CD4-positive, alpha-beta T cell treated with Interferon alpha-2 for 1 hour (primary cell): Measurements from ENCODE around the gene CX3CR1.
"Not testable (repeated sequence)": the region's sequence is repeated elsewhere in the genome, so short reads cannot be mapped to it uniquely, and the experiment has no call there.

Source experiments
- DNase-seq, 2 donors: peaks; one replicate each; pipeline ENCODE4 v3.0.0-alpha.2; 2020 to 2022

CX3CR1 gene

DNA sequence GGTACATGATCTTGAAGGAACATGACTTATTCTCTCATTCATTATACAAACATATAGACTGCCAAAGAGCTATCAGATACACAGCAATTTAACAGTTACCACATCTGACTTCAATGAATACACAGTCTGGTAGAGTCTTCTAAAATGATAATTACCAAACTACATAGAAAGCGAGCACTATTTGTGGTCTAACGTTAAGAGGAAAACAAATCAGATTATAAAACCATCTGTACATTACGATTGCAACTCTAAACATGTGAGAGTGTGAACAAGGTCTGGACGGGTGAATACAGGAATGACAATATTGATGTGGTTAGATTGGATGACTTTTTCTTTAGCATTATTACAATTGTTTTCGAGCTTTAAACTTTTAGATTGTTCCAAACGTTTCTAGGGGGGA lies 16.3 kb downstream of the CX3CR1 start:
- DNase-seq: no peak

DNA sequence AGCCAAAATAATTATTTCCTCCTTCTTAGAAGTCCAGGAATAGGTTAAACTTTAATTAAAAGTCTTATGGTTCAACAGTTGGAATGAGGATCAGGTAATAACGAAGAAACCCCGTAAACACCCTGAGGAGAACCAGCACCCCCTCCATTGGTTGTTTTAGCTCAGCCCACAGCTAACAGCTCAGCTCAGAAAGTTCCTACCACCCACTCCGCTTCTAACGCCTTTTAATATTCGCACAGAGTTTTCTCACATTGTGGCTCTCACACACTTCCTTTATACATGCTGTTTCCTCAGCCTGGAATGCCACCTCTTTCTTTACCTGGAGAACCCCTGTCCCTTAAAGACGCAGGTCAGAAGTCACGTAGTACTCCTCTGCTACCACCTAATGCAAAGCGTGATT lies 17.0 kb downstream of the CX3CR1 start:
- DNase-seq: peak in 1 of 2 donors; percentile 36

DNA sequence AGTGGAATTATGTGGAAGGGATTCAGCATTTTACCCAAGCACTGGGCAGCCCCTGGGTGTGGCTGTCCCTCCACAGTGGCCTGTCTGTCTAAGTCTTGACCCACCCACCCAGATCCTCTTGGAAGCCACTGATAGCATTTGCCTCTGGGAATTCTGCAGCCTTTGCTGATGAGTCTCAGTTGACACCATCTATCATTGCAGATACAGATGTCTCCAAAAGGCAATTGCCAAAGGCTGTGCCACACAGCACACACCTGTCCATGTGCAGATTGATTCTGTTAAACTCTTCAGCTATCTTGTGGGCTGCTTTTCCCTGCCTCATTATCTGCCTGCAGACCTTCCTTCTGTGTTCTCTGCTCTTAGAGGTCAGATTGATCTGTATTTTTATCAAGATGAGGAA lies 18.1 kb downstream of the CX3CR1 start:
- no peak for DNase-seq

DNA sequence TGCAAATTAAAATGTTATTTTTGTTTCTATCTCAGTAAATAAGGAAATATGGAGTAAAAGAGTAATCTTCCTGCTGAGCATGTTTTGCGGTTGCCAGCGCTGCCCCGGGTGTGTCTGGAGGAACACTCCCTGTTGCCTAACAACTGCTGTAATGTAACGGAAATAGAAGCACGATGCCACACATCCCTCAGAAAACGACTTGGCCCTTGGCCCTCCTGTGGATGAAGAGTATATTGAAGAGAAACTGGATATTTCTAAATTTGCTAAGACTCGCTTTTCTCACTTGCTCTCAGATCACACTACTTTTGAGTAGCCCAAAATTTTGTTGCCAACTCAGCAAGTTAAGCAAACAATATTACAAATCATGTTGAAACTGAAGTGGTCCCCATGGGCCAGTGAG lies 18.9 kb downstream of the CX3CR1 start:
- peak; percentile 78 to 79 for DNase-seq

DNA sequence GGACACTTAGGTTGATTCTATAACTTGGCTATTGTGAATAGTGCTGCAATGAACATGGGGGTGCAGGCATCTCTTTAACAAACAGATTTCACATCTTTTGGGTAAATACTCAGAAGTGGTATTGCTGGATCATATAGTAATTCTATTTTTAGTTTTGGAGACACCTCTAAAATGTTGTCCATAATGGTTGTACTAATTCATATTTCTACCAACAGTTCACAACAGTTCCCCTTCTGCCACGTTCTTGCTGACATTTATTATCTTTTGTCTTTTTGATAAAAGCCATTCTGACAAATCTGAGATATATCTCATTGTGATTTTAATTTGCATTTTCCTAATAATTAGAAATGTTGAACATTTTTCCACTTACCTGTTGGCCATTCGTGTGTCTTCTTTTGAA lies 19.5 kb downstream of the CX3CR1 start:
- DNase-seq: no peak

DNA sequence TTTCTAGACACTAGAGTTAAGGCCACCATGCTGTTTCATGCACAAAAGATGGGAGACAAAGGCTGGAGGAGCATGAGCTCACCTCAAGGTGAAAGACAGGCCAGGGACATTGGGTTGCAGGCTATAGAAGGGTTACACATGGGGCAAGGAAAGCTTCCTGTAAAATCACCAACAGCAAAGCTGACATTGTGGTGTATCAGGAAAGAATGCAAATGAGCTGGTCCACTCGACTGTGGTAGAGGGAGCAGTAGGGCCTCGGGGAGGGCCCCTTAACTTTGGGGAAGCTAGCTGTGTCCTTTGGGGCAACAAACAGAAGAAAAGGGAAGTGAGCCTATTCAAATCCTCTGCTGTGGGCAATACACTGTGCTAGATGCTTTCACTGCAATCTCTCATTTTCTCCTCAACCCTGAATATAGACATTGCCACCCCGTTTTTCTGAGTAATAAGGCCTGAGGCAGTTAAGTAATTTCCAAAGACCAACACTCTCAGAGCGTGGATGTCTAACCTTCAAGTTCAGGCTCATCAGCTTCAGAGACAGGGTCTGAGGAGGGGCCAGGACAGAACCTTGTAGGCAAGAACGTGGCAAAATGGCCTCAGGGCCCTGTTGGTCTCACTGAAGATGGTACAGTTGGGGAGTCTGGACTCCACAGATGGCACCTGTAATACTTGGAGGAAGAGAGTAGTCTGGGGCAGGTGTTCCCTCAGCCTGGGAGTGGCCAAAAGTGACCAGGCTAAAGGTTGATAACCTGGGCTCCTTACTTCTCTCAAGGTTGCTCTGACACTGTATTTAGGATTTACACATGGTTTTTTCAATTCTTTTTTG lies 24.1 kb downstream of the CX3CR1 start:
- peak in 1 of 2 donors; percentile 71 for DNase-seq

DNA sequence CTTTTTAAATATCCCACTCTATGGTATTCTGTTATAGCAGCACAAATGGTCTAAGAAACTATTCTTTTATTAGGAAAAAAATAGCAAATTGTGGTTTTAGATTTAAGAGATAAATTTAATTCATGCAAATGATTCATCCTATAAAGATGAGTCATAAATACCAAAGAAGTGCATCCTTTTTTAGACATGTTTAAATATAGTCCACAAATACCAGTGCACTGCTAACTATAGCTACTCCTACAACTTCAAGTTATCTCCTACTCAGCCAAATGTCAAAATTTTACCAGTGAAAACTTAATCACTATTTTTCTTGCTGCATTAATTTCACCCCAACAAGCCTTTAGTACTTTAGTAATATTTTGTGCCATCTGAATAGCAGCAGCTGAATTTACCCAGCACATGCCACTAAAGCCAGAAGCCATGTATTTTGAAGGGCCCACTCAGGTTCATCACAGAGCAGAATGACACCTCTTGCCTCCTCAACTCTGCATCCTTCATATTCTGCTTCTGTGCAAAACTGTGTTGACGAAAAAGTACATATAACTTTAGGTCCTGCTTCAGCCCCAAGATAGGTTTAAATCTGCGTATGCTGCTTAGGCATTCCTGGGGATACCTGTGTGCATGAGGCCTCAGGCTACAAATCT lies 24.9 kb downstream of the CX3CR1 start:
- no peak for DNase-seq

DNA sequence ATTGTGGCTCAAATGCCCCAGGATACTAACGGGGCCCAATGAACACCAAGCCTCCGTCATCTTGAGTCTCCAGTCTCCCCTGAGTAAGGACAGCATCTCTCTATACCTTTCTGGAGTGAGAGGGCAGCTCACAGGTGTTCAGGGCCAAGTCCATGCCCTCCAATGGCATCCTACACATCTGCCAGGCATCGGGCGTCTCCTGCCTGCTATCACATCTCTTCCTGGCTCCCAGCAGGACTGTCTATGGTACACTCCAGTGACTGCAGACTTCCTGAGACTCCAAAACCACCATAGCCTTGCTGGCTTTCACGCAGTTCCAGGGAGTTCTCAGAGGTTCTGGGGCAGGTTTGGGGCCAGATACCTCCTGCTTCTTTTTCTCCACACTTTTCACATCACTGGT lies 28.3 kb downstream of the CX3CR1 start:
- DNase-seq: no peak

DNA sequence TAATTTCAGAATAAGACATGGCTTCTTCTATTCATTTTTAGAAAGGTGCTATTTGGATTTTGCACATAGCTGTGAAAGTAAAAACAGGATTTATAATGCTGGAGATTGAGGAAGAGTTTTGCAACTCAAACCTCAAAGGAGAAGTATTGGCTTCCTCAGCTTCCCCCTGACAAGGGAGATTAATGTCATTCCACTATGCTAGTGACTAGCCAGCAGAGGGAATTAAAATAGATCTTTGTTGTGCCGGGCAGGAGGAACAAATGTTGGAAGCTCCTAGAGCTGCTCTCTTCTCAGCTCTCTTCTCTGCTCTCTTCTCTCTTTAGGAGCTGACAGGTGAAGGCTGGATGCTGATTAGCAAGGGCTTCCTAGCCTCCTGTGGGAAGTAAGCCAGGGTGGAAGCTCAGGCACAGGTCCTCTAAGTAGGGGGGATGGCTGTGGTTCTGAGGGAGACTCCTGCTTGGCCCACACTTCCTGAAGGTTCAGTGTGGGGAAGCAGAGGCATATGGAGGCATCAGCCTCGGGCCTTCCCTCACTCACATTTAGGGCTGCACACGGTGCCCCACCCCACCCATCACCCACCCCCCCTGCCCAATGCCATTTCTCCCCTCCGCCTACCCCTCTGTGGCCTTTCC lies 29.6 kb downstream of the CX3CR1 start:
- DNase-seq: no peak

DNA sequence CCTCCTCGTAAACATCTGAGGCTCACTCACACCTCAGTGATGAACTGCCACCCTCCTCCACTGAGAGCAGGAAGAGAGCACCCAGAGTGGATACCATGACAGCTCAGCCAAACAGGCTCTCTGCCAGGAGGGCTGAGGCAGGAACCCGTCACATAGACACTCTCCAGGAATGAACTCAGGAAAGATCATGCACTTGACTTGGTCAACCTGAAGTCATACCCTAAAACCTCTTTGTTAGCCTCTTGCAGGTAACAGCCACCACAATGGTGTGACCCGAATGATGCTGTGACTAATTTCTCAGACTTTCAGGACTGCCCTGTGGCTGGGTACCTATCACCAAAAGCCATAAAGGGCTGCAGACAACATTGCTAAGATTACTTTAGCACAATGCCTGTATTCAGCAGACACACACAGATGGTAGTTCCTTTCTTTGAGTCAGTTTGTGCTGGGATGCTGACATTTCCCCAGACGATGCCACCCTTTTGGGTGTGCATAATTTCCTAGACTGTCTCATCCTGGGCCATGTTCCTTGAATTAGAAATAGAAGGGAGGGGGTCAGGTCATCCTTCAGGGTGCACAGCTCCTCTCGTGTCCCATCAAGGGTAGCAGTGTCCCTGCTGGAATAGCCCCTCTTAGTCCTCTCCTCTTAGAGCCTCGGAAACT lies 30.3 kb downstream of the CX3CR1 start:
- DNase-seq: no peak

DNA sequence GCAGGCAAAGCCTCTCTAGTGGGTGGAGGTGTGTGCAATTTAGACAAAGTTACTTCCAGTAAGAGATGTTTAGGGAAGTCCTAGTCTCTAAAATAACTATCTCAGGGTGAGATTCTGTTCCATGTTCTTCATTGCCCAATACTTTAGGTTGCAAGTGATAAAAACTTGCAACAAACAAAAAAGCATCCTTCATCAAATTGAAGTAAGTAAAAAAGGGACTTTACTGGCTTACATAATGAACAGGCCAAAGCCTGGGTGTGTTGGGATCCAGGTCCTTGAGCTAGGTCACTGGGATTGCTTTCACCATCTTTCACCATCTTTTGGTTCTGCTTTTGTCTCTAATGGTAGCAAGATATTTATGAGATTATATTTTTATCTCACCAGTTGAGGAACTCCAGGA lies 38.3 kb downstream of the CX3CR1 start:
- DNase-seq: no peak

DNA sequence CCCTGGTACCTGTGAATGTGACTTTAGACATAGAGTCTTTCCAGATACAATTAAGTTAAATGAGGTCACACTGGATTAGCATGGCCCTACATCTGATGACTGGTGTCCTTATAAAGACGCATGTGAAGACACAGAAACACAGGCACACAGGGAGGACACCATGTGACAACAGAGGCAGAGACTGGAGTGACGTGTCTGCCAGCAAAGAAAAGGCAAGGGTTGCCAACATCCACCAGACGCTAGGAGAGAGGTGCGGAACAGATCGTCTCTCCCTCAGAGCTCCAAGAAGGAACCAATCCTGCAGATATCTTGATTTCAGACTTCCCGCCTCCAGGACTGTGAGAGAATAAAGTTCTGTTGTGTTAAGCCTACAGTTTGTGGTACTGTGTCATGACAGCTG lies 42.8 kb downstream of the CX3CR1 start:
- DNase-seq: no peak

DNA sequence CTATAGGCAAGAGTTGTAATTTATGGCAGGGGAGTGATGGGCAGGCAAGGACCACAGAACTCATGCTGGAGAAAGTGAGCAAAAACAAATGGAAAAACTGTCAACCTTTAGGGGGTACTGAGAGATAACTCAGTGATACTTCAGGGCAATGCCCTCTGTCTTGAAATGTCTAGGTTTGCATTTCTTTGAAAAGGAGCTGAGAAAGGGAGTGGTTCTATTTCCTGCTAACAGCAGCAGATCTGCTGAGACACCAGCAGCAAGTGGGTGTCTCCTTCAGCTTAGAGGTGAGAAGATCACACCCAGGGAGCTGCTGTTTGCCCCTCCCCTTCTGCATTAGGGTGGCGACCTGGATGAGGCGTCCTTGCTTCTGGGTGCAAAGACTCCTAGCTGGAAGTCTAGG lies 45.2 kb downstream of the CX3CR1 start:
- DNase-seq: peak; percentile 61 to 79

DNA sequence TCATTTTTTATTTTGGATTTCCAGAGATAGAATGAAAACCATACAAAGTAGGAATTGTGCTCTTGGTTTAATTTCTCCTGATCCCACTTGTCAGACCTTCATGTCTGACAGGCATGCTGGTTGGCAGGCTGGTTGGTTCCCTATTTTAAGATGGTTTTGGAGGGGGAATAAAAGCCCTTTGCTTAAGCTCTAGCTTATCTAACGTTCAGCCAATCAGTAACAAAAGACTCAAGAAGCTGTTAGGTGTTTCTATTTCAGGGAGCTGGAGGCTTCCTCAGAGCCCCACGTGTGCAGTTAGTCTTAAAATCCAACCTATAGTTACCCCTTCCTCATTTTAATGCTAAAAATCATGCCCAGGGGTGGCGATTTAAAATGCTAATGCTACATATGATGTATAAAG lies 47.0 kb downstream of the CX3CR1 start:
- DNase-seq: no peak

DNA sequence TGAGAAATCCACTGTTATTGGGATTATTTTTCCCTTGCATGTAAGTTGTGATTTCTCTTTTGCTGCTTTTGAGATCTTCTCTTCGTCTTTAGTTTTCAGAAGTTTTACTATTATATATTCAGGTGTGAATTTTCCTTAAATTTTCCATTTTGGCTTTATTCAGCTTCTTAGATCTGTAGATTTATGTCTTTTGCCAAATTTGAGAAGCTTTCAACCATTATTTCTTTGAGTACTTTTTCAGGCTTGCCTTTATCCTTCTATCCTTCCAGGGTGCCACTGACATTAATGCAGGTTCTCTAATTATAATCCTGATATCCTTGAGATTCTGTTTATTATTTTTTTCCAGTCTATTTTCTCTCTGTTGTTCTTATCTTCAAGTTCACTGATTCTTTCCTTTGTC lies 49.4 kb downstream of the CX3CR1 start:
- DNase-seq: no peak

DNA sequence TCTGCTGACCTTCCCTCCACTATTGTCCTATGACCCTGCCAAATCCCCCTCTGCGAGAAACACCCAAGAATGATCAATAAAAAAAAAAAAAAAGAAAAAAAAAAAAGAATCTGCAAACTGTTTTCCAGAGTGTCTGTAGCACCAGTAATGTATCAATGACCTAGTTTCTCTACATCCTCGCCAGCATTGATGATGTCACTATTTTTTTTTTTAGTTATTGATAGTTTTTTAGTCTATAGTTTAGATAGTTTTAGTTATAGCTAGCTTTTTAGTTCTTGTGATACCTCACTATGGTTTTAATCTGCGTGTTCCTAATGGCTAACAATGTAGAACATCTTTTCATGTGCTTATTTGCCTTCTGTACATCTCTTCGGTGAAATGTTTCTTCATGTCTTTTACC lies 51.3 kb downstream of the CX3CR1 start:
- DNase-seq: no peak

DNA sequence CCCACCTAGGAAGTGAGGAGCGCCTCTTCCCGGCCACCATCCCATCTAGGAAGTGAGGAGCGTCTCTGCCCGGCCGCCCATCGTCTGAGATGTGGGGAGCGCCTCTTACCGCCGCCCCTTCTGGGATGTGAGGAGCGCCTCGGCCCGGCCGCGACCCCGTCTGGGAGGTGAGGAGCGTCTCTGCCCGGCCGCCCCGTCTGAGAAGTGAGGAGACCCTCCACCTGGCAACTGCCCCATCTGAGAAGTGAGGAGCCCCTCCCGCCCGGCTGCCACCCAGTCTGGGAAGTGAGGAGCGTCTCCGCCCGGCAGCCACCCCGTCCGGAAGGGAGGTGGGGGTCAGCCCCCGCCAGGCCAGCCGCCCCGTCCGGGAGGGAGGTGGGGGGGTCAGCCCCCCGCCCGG lies 52.2 kb downstream of the CX3CR1 start:
- not testable (repeated sequence) for DNase-seq

DNA sequence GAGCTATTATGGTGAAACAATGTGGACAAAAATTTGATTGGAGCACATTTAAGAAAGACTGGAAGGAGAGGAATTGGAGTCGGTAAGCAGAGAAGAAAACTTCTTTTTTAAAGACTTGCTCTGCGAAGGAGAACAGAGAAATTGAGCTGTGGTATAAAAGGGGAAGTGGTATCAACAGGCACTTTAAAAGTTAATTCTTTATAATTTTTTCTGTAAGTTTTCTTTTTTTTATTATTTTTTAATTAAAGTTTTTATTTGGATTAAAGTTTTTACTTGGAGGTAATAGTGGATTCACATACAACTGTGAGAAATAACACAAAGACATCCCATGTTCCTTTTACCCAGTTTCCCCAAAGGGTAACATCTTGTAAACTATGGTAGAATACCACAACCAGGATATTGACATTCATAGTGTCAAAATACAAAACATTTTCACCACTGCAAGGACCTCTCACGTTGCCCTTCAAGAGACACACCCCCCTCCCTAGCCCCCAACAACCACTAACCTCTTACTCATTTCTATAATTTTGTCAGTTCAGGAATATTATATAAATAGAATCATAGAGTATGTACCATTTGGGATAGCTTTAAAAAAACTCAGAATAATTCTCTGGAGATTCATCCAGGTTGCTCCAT lies 53.6 kb downstream of the CX3CR1 start:
- no peak for DNase-seq

DNA sequence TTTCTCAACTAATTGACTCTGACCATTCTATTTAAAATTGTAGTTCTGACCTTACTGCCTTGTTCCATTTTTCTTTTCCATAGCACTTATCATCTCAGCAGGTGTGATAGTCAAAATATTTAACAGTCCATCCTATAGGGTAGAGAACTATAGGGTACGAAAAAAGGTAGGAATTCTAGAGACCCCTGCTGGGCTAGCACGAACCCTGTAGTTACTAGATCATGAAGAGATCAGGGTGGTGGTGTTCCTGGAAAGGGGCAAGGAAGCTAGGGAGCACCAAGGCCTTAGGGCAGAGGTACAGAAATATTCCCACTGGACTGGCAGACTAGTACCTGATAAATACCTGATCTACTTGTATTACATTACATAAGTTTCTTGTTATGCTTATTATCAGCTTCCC lies 55.5 kb downstream of the CX3CR1 start:
- DNase-seq: no peak

DNA sequence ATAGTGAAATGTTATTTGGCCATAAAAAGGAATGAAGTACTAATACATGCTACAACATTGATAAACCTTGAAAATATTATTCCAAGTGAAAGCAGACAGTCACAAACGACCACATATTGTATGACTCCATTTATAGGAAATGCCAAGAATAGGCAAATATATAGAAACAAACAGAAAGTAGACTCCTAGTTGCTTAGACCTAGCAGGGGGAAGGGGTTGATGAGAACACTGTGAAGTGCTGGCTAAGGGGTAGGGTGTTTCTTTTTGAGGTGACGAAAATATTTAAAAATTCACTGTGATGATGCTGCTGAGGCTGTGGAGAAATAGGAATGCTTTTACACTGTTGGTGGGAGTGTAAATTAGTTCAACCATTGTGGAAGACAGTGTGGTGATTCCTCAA lies 56.9 kb downstream of the CX3CR1 start:
- DNase-seq: no peak

DNA sequence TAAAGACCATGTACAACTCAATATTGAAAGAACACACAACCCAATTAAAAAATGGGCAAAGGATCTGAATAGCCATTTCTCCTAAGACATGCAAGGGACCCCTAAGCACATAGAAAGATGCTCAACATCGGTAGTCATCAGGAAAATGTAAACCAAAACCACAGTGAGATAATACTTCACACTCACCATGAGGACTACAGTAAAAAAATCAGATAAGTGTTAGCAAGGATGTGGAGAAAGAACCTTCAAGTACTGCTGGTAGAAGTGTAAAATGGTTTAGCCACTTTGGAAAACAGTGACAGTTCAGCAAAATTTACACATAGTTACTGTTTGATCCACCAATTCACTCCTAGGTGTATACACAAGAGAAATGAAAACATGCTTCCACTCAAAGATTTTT lies 57.4 kb downstream of the CX3CR1 start:
- peak in 1 of 2 donors; percentile 39 for DNase-seq

DNA sequence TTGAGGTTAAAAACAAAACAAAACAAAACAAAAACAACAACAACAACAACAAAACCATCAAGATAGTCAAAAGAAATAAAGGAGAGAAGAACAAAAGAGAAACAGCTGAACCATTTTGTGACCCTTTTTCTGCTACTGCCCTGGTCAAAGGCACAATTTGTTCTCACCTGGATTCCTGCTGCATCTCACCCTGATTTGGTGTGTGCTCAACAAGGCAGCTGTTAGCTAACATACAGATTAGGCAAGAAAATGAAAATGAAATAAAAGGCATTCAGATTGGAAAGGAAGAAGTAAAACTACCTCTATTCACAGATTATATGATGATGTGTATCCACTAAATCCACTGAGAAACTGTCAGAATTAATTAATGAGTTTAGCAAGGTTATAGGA lies 58.7 kb downstream of the CX3CR1 start:
- DNase-seq: no peak
